ENCODE data around the gene KAZN.

KAZN gene

DNA sequence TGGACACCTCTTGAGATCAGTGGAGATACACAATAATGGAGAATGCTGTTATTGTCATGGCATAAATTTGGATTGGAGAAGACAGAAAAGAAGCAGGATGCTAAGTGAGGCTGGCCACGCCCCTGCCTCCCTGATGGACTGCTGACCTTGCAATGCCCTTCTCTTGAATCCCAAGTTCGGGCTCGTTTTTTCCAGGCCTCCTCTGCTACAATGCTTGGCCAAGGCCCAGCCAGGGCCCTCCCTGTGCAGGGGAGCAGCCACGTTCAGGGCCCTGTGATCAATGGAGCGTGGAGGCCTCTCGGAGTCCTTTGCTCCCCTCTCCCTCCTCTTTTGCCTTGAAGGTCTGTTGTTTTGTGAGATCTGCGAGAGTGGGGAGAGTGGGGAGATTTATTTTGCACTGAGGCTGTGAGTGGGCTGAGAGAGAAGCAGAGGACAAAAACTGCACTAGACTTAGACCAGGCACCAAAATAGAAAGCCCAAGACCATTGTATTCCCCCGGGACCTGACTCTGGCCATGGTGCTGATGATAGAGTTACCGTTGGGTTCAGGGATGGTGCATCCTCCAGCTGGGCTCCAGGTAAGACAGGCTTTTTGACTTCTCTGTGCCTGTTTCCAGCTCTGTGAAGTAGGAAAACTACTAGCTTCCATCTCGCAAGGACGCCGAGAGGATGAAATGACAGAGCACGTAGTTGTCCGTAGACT is 268.6 kb downstream of the KAZN start:
- Histone ChIP-seq H3K9ac (ENCODE audit: low read depth, low read length) (no peak overlapping the region), H3K4me1 (ENCODE audit: insufficient read depth, low read length) (peaks cover 7% of the 10 kb centered on the region), H3K27me3 (ENCODE audit: insufficient read depth, low read length) (no peaks in the 10 kb centered on the region), H3K36me3 (ENCODE audit: insufficient read depth, low read depth, low read length) (no peaks in the 10 kb centered on the region), H3K9me3 (ENCODE audit: insufficient read depth, low read depth, low read length) (no peaks in the 10 kb centered on the region), H3K4me3 (ENCODE audit: low read length) (no peak overlapping the region), H3K27ac (ENCODE audit: low read length) (no peak overlapping the region)

DNA sequence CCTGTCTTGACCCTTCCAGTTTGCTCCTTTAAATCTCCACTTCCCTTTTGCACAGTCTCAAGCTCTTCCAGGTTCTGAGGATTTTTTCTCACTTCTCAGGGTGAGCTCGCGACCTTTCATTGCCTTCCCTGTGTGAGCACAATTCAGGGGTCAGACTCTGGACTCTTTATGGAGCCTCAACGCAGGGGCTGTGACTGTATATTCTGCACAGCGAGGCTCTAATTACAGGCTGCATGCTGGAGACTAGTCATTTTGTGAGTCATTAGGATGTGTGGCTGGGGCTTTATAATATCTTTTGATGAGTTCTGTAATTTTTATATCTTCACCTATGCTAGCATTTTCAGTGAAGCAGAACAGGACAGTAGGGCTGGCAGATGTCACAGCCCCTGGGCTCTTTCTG is 270.7 kb downstream of the KAZN start:
- no peak overlapping the region for H3K9ac ChIP-seq (ENCODE audit: low read depth, low read length)
- H3K36me3 ChIP-seq (ENCODE audit: insufficient read depth, low read depth, low read length), result no peaks in the 10 kb centered on the region
- no peaks in the 10 kb centered on the region for H3K27me3 ChIP-seq (ENCODE audit: insufficient read depth, low read length)
- no peak overlapping the region for H3K4me3 ChIP-seq (ENCODE audit: low read length)
- peaks cover 7% of the 10 kb centered on the region for H3K4me1 ChIP-seq (ENCODE audit: insufficient read depth, low read length)
- no peaks in the 10 kb centered on the region for H3K9me3 ChIP-seq (ENCODE audit: insufficient read depth, low read depth, low read length)
- no peak overlapping the region for H3K27ac ChIP-seq (ENCODE audit: low read length)

DNA sequence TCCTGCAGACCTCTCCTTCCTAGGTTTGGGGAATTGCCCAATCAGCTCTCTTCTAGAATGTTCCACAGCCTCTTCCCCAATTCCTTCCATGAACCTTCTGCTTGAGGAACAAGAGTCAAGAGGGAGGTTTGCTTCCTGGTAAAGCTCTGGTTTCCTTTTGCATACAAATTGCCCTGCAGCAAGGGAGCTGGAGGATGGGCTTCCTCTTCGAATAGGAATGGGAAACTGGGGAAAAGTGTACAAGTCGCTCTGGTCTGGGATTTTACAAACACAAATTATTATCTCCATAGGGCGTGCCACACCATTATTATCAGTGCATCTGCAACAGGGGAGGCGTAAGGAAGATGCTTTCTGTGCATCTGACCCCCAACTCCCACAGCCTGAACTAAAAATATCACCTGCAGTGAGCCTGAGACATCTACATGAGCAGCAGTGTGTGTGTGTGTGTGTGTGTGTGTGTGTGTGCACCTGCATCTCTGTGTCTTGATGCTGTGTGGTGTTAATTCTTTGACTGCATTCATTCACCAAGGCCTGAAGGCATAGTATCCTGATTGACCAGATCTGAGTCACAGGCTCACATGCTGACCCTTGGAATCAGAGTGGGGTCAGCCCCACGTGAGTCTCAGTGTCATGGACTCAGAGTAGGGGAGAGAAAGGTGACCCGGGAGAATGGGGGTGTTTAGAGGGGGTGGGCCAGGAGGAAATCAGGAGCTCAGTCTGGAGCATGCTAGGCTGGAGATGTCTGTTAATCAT is 272.9 kb downstream of the KAZN start:
- H3K36me3 ChIP-seq (ENCODE audit: insufficient read depth, low read depth, low read length), result no peaks in the 10 kb centered on the region
- H3K4me3 ChIP-seq (ENCODE audit: low read length), result no peak overlapping the region
- H3K27ac ChIP-seq (ENCODE audit: low read length), result no peak overlapping the region
- H3K9me3 ChIP-seq (ENCODE audit: insufficient read depth, low read depth, low read length), result no peaks in the 10 kb centered on the region
- H3K27me3 ChIP-seq (ENCODE audit: insufficient read depth, low read length), result no peaks in the 10 kb centered on the region
- no peak overlapping the region for H3K9ac ChIP-seq (ENCODE audit: low read depth, low read length)
- peaks cover 15% of the 10 kb centered on the region for H3K4me1 ChIP-seq (ENCODE audit: insufficient read depth, low read length)

DNA sequence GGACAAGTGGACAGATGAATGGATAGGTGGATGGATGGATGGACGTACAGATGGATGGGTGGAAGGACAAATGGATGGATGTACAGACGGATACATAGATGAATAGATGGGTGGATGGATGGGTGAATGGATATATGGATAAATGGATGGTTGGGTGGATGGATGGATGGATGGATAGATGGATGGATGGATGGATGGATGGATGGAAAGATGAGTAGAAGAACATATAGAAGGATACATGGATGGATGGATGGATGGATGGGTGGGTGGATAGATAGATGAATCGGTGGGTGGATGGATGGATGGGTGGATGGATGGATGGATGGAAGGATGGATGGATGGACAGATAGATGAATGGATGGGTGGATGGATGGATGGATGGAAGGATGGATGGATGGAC is 274.3 kb downstream of the KAZN start:
- H3K9ac ChIP-seq (ENCODE audit: low read depth, low read length), result no peak overlapping the region
- H3K4me1 ChIP-seq (ENCODE audit: insufficient read depth, low read length), result peaks cover 18% of the 10 kb centered on the region
- H3K4me3 ChIP-seq (ENCODE audit: low read length), result no peak overlapping the region
- H3K27ac ChIP-seq (ENCODE audit: low read length), result no peak overlapping the region
- H3K9me3 ChIP-seq (ENCODE audit: insufficient read depth, low read depth, low read length), result no peaks in the 10 kb centered on the region
- no peaks in the 10 kb centered on the region for H3K27me3 ChIP-seq (ENCODE audit: insufficient read depth, low read length)
- no peaks in the 10 kb centered on the region for H3K36me3 ChIP-seq (ENCODE audit: insufficient read depth, low read depth, low read length)

DNA sequence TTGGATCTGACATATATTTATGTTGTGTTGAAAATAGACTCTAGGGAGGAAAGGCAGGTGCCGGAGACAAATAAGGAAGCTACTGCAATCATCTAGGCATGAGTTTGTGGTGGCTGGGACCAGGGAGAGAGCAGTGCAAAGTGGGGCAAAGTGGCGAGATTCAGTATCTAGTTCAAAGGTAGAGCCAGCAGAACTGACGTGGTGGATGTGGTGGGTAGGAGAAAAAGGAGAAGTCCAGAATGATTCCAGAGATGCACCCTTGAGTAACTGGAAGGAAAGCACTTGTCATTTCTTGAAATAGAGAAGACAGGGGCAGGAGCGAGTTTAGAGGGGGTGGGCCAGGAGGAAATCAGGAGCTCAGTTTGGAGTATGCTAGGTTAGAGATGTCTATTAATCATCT is 275.2 kb downstream of the KAZN start:
- peaks cover 18% of the 10 kb centered on the region for H3K4me1 ChIP-seq (ENCODE audit: insufficient read depth, low read length)
- H3K27me3 ChIP-seq (ENCODE audit: insufficient read depth, low read length), result no peaks in the 10 kb centered on the region
- no peak overlapping the region for H3K27ac ChIP-seq (ENCODE audit: low read length)
- no peak overlapping the region for H3K9ac ChIP-seq (ENCODE audit: low read depth, low read length)
- no peak overlapping the region for H3K4me3 ChIP-seq (ENCODE audit: low read length)
- no peaks in the 10 kb centered on the region for H3K9me3 ChIP-seq (ENCODE audit: insufficient read depth, low read depth, low read length)
- H3K36me3 ChIP-seq (ENCODE audit: insufficient read depth, low read depth, low read length), result no peaks in the 10 kb centered on the region

DNA sequence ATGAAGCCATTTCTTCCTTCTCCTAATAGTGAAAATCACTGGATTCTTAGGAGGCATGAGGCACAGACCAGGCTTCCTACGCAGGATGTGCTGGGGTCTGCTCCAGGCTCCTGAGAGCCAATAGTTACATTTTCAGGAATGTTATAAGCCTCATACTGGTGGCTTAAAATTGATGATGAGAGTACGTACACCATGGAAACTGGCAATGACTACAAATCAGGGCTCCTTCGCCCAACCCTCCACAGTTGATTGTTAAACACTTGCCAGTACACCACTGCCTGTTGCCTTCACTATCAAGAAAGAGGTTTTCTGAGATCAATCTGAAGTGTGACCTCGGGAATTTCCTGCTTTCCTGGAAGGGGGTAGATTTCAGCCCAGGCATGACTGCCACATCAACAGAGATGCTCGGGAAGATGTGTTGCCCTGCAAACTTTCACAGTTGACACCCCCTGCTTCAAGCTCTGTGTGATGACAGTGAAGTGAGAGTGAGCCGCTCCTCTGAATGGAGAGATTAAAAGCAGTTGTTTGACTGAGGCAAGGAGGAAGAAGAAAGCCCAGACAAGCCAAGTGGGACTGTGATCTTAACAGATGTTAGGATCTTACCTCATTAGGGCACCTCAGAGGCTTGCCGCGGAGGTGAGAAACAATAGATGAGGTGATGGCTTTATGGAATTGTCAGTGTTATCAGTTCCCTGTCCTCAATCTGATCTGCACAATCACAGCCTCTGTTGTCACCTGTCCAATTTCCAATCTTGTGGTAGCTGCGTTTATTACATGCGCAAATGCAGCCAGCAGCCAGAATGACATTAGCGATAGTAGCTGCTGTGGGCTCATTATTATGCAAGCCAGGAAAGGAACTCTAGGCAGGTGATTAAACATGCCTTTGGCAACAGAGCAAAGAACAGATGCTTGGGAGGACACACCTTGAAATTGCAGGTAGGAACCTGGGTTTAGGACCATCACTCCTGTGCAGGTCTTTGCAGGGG is 277.3 kb downstream of the KAZN start:
- Histone ChIP-seq H3K4me3 (ENCODE audit: low read length) (no peak overlapping the region), H3K27me3 (ENCODE audit: insufficient read depth, low read length) (no peaks in the 10 kb centered on the region), H3K27ac (ENCODE audit: low read length) (no peak overlapping the region), H3K36me3 (ENCODE audit: insufficient read depth, low read depth, low read length) (no peaks in the 10 kb centered on the region), H3K4me1 (ENCODE audit: insufficient read depth, low read length) (peaks cover 18% of the 10 kb centered on the region), H3K9me3 (ENCODE audit: insufficient read depth, low read depth, low read length) (no peaks in the 10 kb centered on the region), H3K9ac (ENCODE audit: low read depth, low read length) (no peak overlapping the region)

DNA sequence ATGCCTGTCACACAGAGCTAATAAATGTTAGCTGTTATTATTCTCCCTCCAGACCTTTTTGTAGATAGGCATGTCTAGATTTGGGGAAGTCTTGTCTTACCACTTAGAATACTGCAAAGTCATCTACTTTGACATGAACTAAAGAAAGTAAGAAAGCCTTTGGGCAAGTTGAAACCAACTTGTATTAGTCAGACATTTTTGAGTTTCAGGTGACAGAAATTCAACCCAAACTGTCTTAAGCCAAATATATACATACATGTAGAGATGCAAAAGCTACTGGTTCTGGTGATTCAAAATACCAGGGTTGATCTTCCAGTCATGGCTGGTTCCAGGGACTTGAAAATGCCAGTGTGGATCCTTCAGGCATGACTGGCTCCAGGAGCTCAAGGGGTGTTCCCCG is 278.3 kb downstream of the KAZN start:
- Histone ChIP-seq H3K9ac (ENCODE audit: low read depth, low read length) (no peak overlapping the region), H3K9me3 (ENCODE audit: insufficient read depth, low read depth, low read length) (no peaks in the 10 kb centered on the region; the same call in 1 of the 2 replicates), H3K4me1 (ENCODE audit: insufficient read depth, low read length) (peaks cover 11% of the 10 kb centered on the region), H3K36me3 (ENCODE audit: insufficient read depth, low read depth, low read length) (no peaks in the 10 kb centered on the region), H3K4me3 (ENCODE audit: low read length) (no peak overlapping the region), H3K27me3 (ENCODE audit: insufficient read depth, low read length) (no peaks in the 10 kb centered on the region), H3K27ac (ENCODE audit: low read length) (no peak overlapping the region)

DNA sequence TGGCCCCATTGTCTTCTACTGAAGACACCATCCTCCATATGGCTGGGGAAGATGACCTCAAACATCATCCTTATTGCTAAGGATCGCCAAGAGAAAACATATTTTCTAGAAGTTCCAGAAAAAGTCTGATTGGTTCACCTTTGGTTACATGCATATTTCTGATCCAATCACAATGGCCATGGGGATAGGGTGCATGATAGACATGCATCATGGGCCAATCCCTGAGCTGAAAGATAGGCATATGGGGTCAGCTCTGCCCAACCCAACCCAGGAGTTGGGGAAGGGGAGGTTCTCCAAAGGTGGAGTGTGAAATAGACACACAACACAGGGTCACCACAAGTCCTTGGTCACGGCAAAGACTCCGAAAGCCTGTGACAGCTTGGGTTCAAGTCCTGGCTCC is 278.7 kb downstream of the KAZN start:
- H3K27me3 ChIP-seq (ENCODE audit: insufficient read depth, low read length), result no peaks in the 10 kb centered on the region
- no peak overlapping the region for H3K4me3 ChIP-seq (ENCODE audit: low read length)
- no peak overlapping the region for H3K9ac ChIP-seq (ENCODE audit: low read depth, low read length)
- no peaks in the 10 kb centered on the region for H3K36me3 ChIP-seq (ENCODE audit: insufficient read depth, low read depth, low read length)
- H3K4me1 ChIP-seq (ENCODE audit: insufficient read depth, low read length), result peaks cover 11% of the 10 kb centered on the region
- no peak overlapping the region for H3K27ac ChIP-seq (ENCODE audit: low read length)
- no peaks in the 10 kb centered on the region; the same call in 1 of the 2 replicates for H3K9me3 ChIP-seq (ENCODE audit: insufficient read depth, low read depth, low read length)

DNA sequence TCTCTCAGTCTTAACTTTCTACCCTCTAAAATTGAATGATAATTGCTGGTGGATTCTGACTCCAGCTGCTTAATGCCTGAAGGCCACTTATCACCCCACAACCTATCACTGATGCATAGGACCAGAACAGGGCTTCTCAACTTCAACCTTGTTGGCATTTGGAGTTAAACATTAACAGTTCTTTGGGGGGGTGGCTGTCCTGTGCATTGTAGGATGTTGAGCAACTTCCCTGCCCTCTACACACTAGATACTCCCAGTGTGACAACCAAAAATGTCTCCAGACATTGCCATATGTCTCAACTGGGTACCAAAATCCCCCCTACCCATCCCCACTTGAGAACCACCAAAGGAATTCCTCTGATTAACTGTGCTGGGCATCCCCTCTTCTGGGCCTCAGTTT is 279.6 kb downstream of the KAZN start:
- Histone ChIP-seq H3K9ac (ENCODE audit: low read depth, low read length) (no peak overlapping the region), H3K36me3 (ENCODE audit: insufficient read depth, low read depth, low read length) (no peaks in the 10 kb centered on the region), H3K27me3 (ENCODE audit: insufficient read depth, low read length) (no peaks in the 10 kb centered on the region), H3K9me3 (ENCODE audit: insufficient read depth, low read depth, low read length) (no peaks in the 10 kb centered on the region; the same call in 1 of the 2 replicates), H3K27ac (ENCODE audit: low read length) (no peak overlapping the region), H3K4me3 (ENCODE audit: low read length) (no peak overlapping the region), H3K4me1 (ENCODE audit: insufficient read depth, low read length) (peaks cover 11% of the 10 kb centered on the region)

DNA sequence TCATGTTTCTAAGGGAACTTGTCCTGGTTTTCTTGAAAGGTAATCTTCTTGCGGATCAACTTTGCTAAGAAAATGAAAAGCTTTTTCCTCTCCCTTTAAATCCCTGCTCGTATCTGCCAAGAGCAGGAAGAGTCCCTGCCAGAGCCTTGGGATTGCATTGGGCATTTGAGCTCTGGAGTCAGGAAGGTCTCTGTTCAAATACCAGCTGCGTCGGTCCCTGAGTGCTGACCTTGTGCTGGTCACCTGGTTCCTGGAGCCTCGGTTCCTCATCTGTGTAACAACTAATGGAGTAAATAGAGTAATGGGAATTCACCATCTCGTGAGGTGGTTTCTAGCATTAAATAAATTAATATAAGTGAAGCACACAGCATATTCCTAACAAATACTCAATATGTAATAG is 280.5 kb downstream of the KAZN start:
- H3K4me1 ChIP-seq (ENCODE audit: insufficient read depth, low read length), result peaks cover 11% of the 10 kb centered on the region
- H3K27ac ChIP-seq (ENCODE audit: low read length), result no peak overlapping the region
- H3K36me3 ChIP-seq (ENCODE audit: insufficient read depth, low read depth, low read length), result no peaks in the 10 kb centered on the region
- H3K9ac ChIP-seq (ENCODE audit: low read depth, low read length), result no peak overlapping the region
- no peaks in the 10 kb centered on the region; the same call in 1 of the 2 replicates for H3K9me3 ChIP-seq (ENCODE audit: insufficient read depth, low read depth, low read length)
- no peak overlapping the region for H3K4me3 ChIP-seq (ENCODE audit: low read length)
- H3K27me3 ChIP-seq (ENCODE audit: insufficient read depth, low read length), result no peaks in the 10 kb centered on the region

DNA sequence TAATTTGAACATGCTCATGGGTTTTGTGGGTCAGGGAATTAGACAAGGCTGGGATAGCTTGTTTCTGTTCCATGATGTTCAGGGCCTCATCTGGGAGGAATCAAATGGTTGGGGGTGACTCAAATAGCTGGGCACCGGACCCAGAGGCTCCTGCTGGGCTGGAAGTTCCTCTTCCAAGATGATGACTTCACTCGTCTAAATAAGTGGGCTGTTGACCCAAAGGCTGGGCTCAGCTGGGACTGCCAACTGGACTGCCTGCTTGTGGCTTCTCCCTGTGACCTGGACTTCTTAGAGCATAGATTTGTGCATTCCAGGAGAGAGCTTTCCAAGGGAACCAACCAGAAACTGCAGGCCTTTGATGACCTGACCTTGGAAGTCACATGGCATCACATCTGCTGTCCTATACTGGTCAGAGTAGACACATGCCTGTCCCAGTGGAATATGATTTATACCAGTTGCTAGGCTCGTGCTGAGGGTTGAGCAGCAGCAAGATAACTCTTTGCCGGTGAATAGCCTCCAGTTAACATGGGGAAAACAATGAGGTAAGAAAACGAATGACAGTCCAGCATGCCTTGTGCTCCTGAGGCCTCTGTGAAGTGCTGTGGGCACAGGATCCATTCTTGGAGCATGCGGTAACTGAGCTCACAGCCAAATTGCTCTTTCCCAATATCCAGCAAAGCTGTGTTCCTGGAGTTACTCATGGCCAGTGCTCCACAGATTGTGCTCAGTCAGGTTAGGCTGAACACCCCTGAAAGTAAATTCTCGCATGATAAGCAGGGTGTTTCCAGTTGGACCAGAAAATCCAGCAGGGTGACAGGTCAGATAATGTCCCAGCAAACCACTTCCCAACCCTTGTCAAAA is 282.2 kb downstream of the KAZN start:
- H3K4me1 ChIP-seq (ENCODE audit: insufficient read depth, low read length), result peaks cover 10% of the 10 kb centered on the region
- no peak overlapping the region for H3K9ac ChIP-seq (ENCODE audit: low read depth, low read length)
- H3K4me3 ChIP-seq (ENCODE audit: low read length), result no peak overlapping the region
- no peaks in the 10 kb centered on the region for H3K36me3 ChIP-seq (ENCODE audit: insufficient read depth, low read depth, low read length)
- no peak overlapping the region for H3K27ac ChIP-seq (ENCODE audit: low read length)
- no peaks in the 10 kb centered on the region; the same call in 1 of the 2 replicates for H3K9me3 ChIP-seq (ENCODE audit: insufficient read depth, low read depth, low read length)
- no peaks in the 10 kb centered on the region for H3K27me3 ChIP-seq (ENCODE audit: insufficient read depth, low read length)
